Stomach (tissue), 9 donors: ENCODE measurements around the gene ZC3H15. TPM values are rescaled to one million over a fixed set of nuclear protein-coding genes. Genes with fewer than 3 reads are reported as not detected.

Experiments used
- DNase-seq, 2 donors: peaks; one replicate each; pipeline versions ENCODE4 v3.0.0 to v3.0.0-alpha.2; 2013 to 2019
- H3K27ac ChIP-seq, 5 donors: fragments of 200-600 bp in 4 of 5; sonication (generic) in 4 of 5; one replicate each; pipeline ENCODE4 v1.5.1; 2013 to 2019; ENCODE audit warnings: mild to moderate bottlenecking in 1 of 5, moderate library complexity in 1 of 5
- H3K27me3 ChIP-seq, 3 donors: fragments of 200-600 bp; sonication (generic); one replicate each; pipeline ENCODE4 v1.5.1; 2017 to 2019; ENCODE audit warnings: mixed run types in 1 of 3
- H3K36me3 ChIP-seq, 4 donors: fragments of 200-600 bp; sonication (generic); 1 replicate in 3 of 4; 2 replicates in 1 of 4; pipeline ENCODE4 v1.5.1; 2016 to 2019
- H3K4me1 ChIP-seq, 4 donors: fragments of 200-600 bp; sonication (generic); one replicate each; pipeline ENCODE4 v1.5.1; 2016 to 2019
- H3K4me3 ChIP-seq, 4 donors: fragments of 200-600 bp; sonication (generic) in 3 of 4; one replicate each; pipeline ENCODE4 v1.5.1; 2016 to 2019; ENCODE audit warnings: mild to moderate bottlenecking in 1 of 4
- H3K9me3 ChIP-seq, 4 donors: fragments of 200-600 bp; sonication (generic); one replicate each; pipeline ENCODE4 v1.5.1; 2016 to 2019
- EP300 ChIP-seq: sonication (generic); formaldehyde crosslinking; IDR thresholded peaks from one replicate; pipeline ENCODE4 v1.6.1; 2017; ENCODE audit warnings: antibody characterized with exemption
- POLR2A ChIP-seq, 4 donors: fragments of 450-650 bp; IDR thresholded peaks; one replicate each; pipeline ENCODE4 v1.6.1; 2016; ENCODE audit warnings: antibody characterized with exemption in 4 of 4, control low read depth in 2 of 4, mild to moderate bottlenecking in 1 of 4, moderate library complexity in 1 of 4
- POLR2AphosphoS5 ChIP-seq, 3 donors: sonication (generic); formaldehyde crosslinking; IDR thresholded peaks; one replicate each; pipeline ENCODE4 v1.6.1; 2016; ENCODE audit warnings: antibody characterized with exemption in 3 of 3
- WGBS, 5 donors: extraction: QIAGEN DNeasy Blood & Tissue Kit in 3 of 5; methylation state at CpG; one replicate each; pipeline versions ENCODE4 v1.1.5 to v1.1.7; 2013 to 2018; 5-methylcytosine and 5-hydroxymethylcytosine counted together
- intact Hi-C: fragments of 100-400 bp; cut with DNase I; formaldehyde crosslinking; loops from one replicate; pipeline ENCODE4 v1.15.1; 2023; ENCODE audit warnings: low total_unique reads
- polyA plus RNA-seq, 3 donors: library from polyadenylated mRNA; stranded (reverse); fragments of 200-250 nt; gene quantifications; one replicate each; pipeline ENCODE4 v1.2.3, GENCODE V29; 2013
- total RNA-seq, 5 donors: library from RNA; depleted of rRNA; stranded (reverse); fragments of >200 nt; gene quantifications; one replicate each; pipeline versions ENCODE4 v1.1.0 to v1.2.3, GENCODE V29; 2014 to 2016
- TF ChIP-seq, protein P1 (sequence below), 7 experiments: fragments of 450-650 bp in 4 of 7; fragments of 200-600 bp in 3 of 7; sonication (generic) in 3 of 7; IDR thresholded peaks; one replicate each; pipeline ENCODE4 v1.5.1; 2016 to 2019; ENCODE audit warnings: antibody characterized with exemption in 7 of 7, control low read depth in 2 of 7, mild to moderate bottlenecking in 1 of 7
- donor health status: healthy with polysubstance abuse.
- donor health status: Bipolar disorder and iron deficiency.
- donor health status: healthy.

Gene ZC3H15
- total and polyA plus RNA-seq, 8 donors: 40.9 to 162 (median 45.9) TPM

DNA sequence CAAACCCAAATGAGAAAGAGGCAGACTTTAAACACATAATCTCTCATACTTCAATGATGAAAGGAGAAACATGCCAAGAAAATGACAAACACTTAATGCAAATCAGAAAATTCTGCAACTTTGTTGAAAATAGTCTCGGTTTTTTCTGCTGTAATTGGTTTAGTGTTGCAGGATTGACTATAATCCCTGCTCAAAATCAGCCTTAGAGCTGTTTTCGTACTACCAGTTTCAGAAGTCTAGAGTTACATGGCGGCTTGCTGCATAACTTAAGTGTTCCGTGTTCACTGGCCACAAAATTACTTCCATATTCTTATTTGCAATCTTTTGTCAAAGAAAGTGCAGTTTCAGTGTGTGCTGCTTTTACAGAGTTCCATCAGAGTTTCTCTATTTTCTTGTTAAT lies 54.9 kb downstream of the ZC3H15 start:
- intact Hi-C loops: no loop called here
- WGBS, 5 donors: 82 to 92% (median 87%) methylated on average over 4 of the region's 4 CpGs

DNA sequence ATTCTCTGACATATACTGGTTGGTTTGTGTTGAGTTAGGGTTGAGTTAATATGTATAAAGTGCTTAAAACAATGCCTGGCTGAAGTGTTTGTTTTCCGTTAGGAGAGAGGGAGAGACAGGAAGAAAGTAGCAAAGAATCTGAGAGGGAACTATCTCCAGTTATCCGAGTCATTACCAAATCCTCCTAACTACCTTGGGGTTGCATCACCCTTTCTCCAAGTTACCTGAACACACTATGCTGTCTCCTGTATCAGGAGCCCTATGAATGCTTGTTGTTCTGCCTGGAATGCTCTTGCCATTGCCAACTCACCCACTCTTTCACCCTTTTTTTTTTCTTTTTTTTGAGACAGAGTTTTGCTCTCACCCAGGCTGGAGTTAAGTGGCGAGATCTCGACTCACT lies 55.9 kb downstream of the ZC3H15 start:
- 77 to 89% (median 86%) methylated on average over 4 of the region's 4 CpGs for WGBS, 5 donors
- intact Hi-C loops: no loop called here
- Histone ChIP-seq H3K27me3 (no peaks in the 10 kb centered on the region), H3K27ac (no peak overlapping the region), H3K4me3 (no peak overlapping the region), H3K36me3 (no peaks in the 10 kb centered on the region), H3K4me1 (peaks cover 9 to 39% (median 16%) of the 10 kb centered on the region in 4 donors), H3K9me3 (no peaks in the 10 kb centered on the region)
- no peak for DNase-seq
- TF ChIP-seq POLR2A (IDR thresholded peaks at IDR 0.05) (no peak), EP300 (no peak), POLR2AphosphoS5 (IDR thresholded peaks at IDR 0.05) (no peak)
- TF ChIP-seq, protein P1, sequence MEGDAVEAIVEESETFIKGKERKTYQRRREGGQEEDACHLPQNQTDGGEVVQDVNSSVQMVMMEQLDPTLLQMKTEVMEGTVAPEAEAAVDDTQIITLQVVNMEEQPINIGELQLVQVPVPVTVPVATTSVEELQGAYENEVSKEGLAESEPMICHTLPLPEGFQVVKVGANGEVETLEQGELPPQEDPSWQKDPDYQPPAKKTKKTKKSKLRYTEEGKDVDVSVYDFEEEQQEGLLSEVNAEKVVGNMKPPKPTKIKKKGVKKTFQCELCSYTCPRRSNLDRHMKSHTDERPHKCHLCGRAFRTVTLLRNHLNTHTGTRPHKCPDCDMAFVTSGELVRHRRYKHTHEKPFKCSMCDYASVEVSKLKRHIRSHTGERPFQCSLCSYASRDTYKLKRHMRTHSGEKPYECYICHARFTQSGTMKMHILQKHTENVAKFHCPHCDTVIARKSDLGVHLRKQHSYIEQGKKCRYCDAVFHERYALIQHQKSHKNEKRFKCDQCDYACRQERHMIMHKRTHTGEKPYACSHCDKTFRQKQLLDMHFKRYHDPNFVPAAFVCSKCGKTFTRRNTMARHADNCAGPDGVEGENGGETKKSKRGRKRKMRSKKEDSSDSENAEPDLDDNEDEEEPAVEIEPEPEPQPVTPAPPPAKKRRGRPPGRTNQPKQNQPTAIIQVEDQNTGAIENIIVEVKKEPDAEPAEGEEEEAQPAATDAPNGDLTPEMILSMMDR (IDR thresholded peaks at IDR 0.05): no peak

More for the DNA sequence above, 54.9 kb downstream of the ZC3H15 start:
- Histone ChIP-seq H3K9me3 (no peaks in the 10 kb centered on the region), H3K4me3 (no peak overlapping the region), H3K27me3 (no peaks in the 10 kb centered on the region), H3K27ac (no peak overlapping the region), H3K4me1 (peaks cover 9 to 29% (median 16%) of the 10 kb centered on the region in 4 donors), H3K36me3 (no peaks in the 10 kb centered on the region)
- TF ChIP-seq EP300 (no peak), POLR2AphosphoS5 (IDR thresholded peaks at IDR 0.05) (no peak), POLR2A (IDR thresholded peaks at IDR 0.05) (no peak)
- TF ChIP-seq, protein P1 (IDR thresholded peaks at IDR 0.05): no peak
- DNase-seq: no peak

DNA sequence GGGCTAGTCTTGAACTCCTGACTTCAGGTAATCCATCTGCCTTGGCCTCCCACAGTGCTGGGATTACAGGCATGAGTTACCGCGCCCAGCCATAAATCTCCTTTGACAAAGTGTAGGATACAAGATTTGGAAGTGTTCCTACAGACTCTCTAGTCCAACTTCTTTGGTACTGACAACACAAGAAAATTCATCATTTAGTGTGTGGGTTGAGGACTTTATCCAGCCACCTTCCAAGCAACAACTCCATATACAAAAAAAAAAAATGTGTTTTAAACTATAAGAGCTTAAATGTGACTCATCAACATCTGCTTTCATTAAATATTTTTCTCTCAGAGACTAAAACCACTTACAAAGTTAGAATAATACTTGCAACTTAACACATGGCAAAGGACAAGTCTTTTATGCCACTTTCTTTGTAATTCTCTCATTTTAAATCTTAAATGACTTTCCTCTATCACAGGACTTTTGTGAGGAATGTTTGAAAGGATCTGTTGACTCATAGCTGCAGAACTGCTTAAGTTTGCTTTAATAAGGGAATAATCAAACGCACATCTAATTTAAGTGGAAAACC lies 57.6 kb downstream of the ZC3H15 start:
- Histone ChIP-seq H3K4me3 (no peak overlapping the region), H3K27ac (peak overlapping the region in 4 of 5 donors; percentile 58 to 82 (median 77)), H3K36me3 (no peaks in the 10 kb centered on the region), H3K9me3 (no peaks in the 10 kb centered on the region), H3K27me3 (no peaks in the 10 kb centered on the region), H3K4me1 (peaks cover 9 to 39% (median 16%) of the 10 kb centered on the region in 4 donors)
- intact Hi-C loops: no loop called here
- DNase-seq: peak in 1 of 2 donors; percentile 32
- 56 to 77% (median 67%) methylated on average over 3 of the region's 3 CpGs for WGBS, 5 donors
- no peak for TF ChIP-seq POLR2A (IDR thresholded peaks at IDR 0.05)
- TF ChIP-seq EP300: no peak
- TF ChIP-seq POLR2AphosphoS5 (IDR thresholded peaks at IDR 0.05): no peak
- TF ChIP-seq, protein P1 (IDR thresholded peaks at IDR 0.05): no peak

DNA sequence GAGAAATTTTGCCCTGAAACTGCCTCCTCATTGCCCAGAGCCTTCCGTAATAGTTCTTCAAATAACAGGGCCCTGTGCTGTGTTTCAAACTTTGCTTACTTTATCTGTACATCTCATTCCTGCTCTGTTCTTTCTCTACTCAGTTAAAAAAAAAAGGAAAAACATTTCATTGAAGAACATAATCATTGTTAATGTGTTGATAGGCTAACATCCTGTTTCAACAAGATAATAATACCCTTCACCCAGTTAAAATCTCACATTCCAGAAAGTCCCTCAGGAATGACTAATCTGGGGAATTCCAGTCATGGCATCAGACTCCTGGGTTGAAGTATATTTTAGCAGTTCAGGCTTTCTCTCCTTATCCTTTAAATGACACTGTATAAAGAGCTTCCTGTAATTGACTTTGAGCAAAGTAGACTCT lies 58.2 kb downstream of the ZC3H15 start:
- Histone ChIP-seq H3K27me3 (no peaks in the 10 kb centered on the region), H3K27ac (peak overlapping the region in 4 of 5 donors; percentile 58 to 82 (median 77)), H3K36me3 (no peaks in the 10 kb centered on the region), H3K4me3 (no peak overlapping the region), H3K4me1 (peaks cover 9 to 39% (median 16%) of the 10 kb centered on the region in 4 donors), H3K9me3 (no peaks in the 10 kb centered on the region)
- 11 to 45% (median 22%) methylated on average over 1 of the region's 1 CpG for WGBS, 5 donors
- peak in 1 of 2 donors; percentile 58 for DNase-seq
- TF ChIP-seq, protein P1 (IDR thresholded peaks at IDR 0.05): no peak
- peak in 1 of 3 donors; percentile 70 for TF ChIP-seq POLR2AphosphoS5 (IDR thresholded peaks at IDR 0.05)
- intact Hi-C loops: no loop called here
